Right hindlimb (tissue), 1 donor: ENCODE data around the gene FBXO33.

Experiments
- DNase-seq: peaks from one replicate; pipeline ENCODE4 v3.0.0-alpha.2; 2018

The FBXO33 gene

GRCh38 chr14:39432179-39432618 lies at the start of gene FBXO33:
Gene FBXO33 (minus strand): TSS chr14:39432433. CDS start chr14:39432162, 271 bp downstream.
- peak; percentile 98 for DNase-seq

- no peak for DNase-seq
Measured at GRCh38 chr14:39474416-39474911, 42.2 kb upstream of the FBXO33 start.

- no peak for DNase-seq
Measured at GRCh38 chr14:39472078-39472477, 39.8 kb upstream of the FBXO33 start.

GRCh38 chr14:39469094-39469710 lies 37.0 kb upstream of the FBXO33 start:
- DNase-seq, result no peak

GRCh38 chr14:39467889-39468524 lies 35.8 kb upstream of the FBXO33 start:
- DNase-seq, result no peak

- no peak for DNase-seq
Measured at GRCh38 chr14:39459795-39460478, 27.7 kb upstream of the FBXO33 start.

GRCh38 chr14:39456702-39457250 lies 24.5 kb upstream of the FBXO33 start:
- no peak for DNase-seq

GRCh38 chr14:39454906-39455539 lies 22.8 kb upstream of the FBXO33 start:
- DNase-seq, result no peak

GRCh38 chr14:39452680-39453079 lies 20.4 kb upstream of the FBXO33 start:
- DNase-seq, result no peak

GRCh38 chr14:39451811-39452210 lies 19.6 kb upstream of the FBXO33 start:
- DNase-seq, result no peak

- no peak for DNase-seq
Measured at GRCh38 chr14:39447175-39447661, 15.0 kb upstream of the FBXO33 start.

GRCh38 chr14:39446131-39446744 lies 14.0 kb upstream of the FBXO33 start:
- DNase-seq, result no peak

- DNase-seq, result no peak
Measured at GRCh38 chr14:39442293-39442692, 10.1 kb upstream of the FBXO33 start.

GRCh38 chr14:39441805-39442204 lies 9.6 kb upstream of the FBXO33 start:
- no peak for DNase-seq

GRCh38 chr14:39440975-39441374 lies 8.7 kb upstream of the FBXO33 start:
- no peak for DNase-seq

GRCh38 chr14:39435241-39435640 lies 3.0 kb upstream of the FBXO33 start:
- DNase-seq, result no peak

- no peak for DNase-seq
Measured at GRCh38 chr14:39434401-39434800, 2.2 kb upstream of the FBXO33 start.

- DNase-seq, result no peak
Measured at GRCh38 chr14:39433452-39433813, 1.2 kb upstream of the FBXO33 start.

GRCh38 chr14:39432619-39433451 lies 602 bp upstream of the FBXO33 start:
- DNase-seq, result peak; percentile 92

- DNase-seq, result peak; percentile 67
Measured at GRCh38 chr14:39431416-39432178, 636 bp downstream of the FBXO33 start.
